IMR-90 (cell line): Measurements from ENCODE around the gene PYGB. TPM values are rescaled to one million over a fixed set of nuclear protein-coding genes. Genes with fewer than 3 reads are reported as not detected.

Experiments used
- ATAC-seq: fragments of 200-7000 bp; cut with Tn5 transposase; 2 replicates; pipeline ENCODE4 v1.9.1; 2020; ENCODE audit warnings: low read depth, mild to moderate bottlenecking, moderate library complexity
- BruUV-seq: library from RNA; stranded (reverse); fragments of 400-500 nt; replicated peaks from 2 replicates; lab custom pipeline; 2021; lab: Mats Ljungman, UMichigan
- CTCF ChIA-PET: fragments of 300-600 bp; formaldehyde crosslinking; extraction: SDS; loops from one replicate; lab custom pipeline; 2021; ENCODE audit warnings: antibody characterized with exemption; lab: Yijun Ruan, JAX
- POLR2A ChIA-PET: fragments of 300-600 bp; sonication (Branson Sonifier 250); formaldehyde crosslinking; loops from one replicate; lab custom pipeline; 2022; ENCODE audit warnings: antibody characterized with exemption; ENCODE audit not compliant: unreplicated experiment; lab: Charles Lee
- DNase-seq: peaks from one replicate; pipeline ENCODE4 v3.0.0; 2013
- H2AFZ ChIP-seq: replicated peaks from 2 replicates; pipeline ENCODE3; 2013; ENCODE audit warnings: low read length, mild to moderate bottlenecking; ENCODE audit not compliant: poor library complexity
- H2AK5ac ChIP-seq: 2 replicates; pipeline ENCODE4 v1.6.1; 2013; ENCODE audit warnings: low read depth, low read length, inconsistent platforms
- H2AK9ac ChIP-seq: replicated peaks from 2 replicates; pipeline ENCODE3; 2013; ENCODE audit warnings: mild to moderate bottlenecking, low read depth, low read length, moderate library complexity; ENCODE audit not compliant: poor library complexity
- H2BK120ac ChIP-seq: 2 replicates; pipeline ENCODE4 v1.6.1; 2013; ENCODE audit warnings: low read depth, low read length, inconsistent platforms
- H2BK15ac ChIP-seq: 3 replicates; pipeline ENCODE4 v1.6.1; 2013; ENCODE audit warnings: low read depth, low read length, inconsistent platforms
- H2BK20ac ChIP-seq: 2 replicates; pipeline ENCODE4 v1.6.1; 2013; ENCODE audit warnings: low read depth, mild to moderate bottlenecking, inconsistent platforms, low read length, moderate library complexity
- H2BK5ac ChIP-seq: 2 replicates; pipeline ENCODE4 v1.6.1; 2013; ENCODE audit warnings: mild to moderate bottlenecking, low read depth, low read length, inconsistent platforms; ENCODE audit not compliant: poor library complexity, severe bottlenecking
- H3K14ac ChIP-seq: replicated peaks from 2 replicates; pipeline ENCODE4 v1.6.1; 2013; ENCODE audit warnings: low read depth, low read length, inconsistent platforms
- H3K18ac ChIP-seq: 2 replicates; pipeline ENCODE4 v1.6.1; 2013; ENCODE audit warnings: low read depth, low read length, control low read depth
- H3K23ac ChIP-seq: 2 replicates; pipeline ENCODE4 v1.6.1; 2013; ENCODE audit warnings: low read depth, low read length, inconsistent platforms
- H3K27ac ChIP-seq: 2 replicates; pipeline ENCODE4 v1.5.1; 2013; ENCODE audit warnings: mild to moderate bottlenecking, control low read depth, low read length; ENCODE audit not compliant: insufficient read depth
- H3K27me3 ChIP-seq: 2 replicates; pipeline ENCODE4 v1.6.1; 2013; ENCODE audit warnings: low read length; ENCODE audit not compliant: control insufficient read depth, insufficient read depth
- H3K36me3 ChIP-seq: 2 replicates; pipeline ENCODE4 v1.6.1; 2013; ENCODE audit warnings: low read length, mixed read lengths; ENCODE audit not compliant: control insufficient read depth, insufficient read depth
- H3K4ac ChIP-seq: 2 replicates; pipeline ENCODE4 v1.6.1; 2013; ENCODE audit warnings: low read depth, low read length, inconsistent platforms
- H3K4me1 ChIP-seq: 2 replicates; pipeline ENCODE4 v1.6.1; 2013; ENCODE audit warnings: low read length, mixed read lengths; ENCODE audit not compliant: control insufficient read depth, insufficient read depth
- H3K4me2 ChIP-seq: 2 replicates; pipeline ENCODE4 v1.6.1; 2013; ENCODE audit warnings: low read depth, mild to moderate bottlenecking, control low read depth, low read length, moderate library complexity
- H3K4me3 ChIP-seq: 2 replicates; pipeline ENCODE4 v1.5.1; 2013; ENCODE audit warnings: low read depth, mild to moderate bottlenecking, control low read depth, low read length, moderate library complexity; ENCODE audit not compliant: insufficient read depth
- H3K56ac ChIP-seq: 2 replicates; pipeline ENCODE4 v1.6.1; 2013; ENCODE audit warnings: low read length, inconsistent platforms; ENCODE audit not compliant: insufficient read depth; ENCODE audit errors: extremely low read depth
- H3K79me1 ChIP-seq, 2 experiments: 2 replicates each; pipeline ENCODE4 v1.6.1; 2013; ENCODE audit warnings: low read length in 2 of 2, inconsistent platforms in 1 of 2, low read depth in 1 of 2
- H3K9ac ChIP-seq: 2 replicates; pipeline ENCODE4 v1.6.1; 2013; ENCODE audit warnings: low read depth, low read length, control low read depth
- H3K9me1 ChIP-seq: 2 replicates; pipeline ENCODE4 v1.6.1; 2013; ENCODE audit warnings: low read length, inconsistent platforms; ENCODE audit not compliant: insufficient read depth
- H3K9me3 ChIP-seq: 2 replicates; pipeline ENCODE4 v1.6.1; 2013; ENCODE audit warnings: low read length; ENCODE audit not compliant: control insufficient read depth, insufficient read depth
- H4K20me1 ChIP-seq: 2 replicates; pipeline ENCODE4 v1.6.1; 2013; ENCODE audit warnings: low read length, inconsistent platforms; ENCODE audit not compliant: insufficient read depth
- H4K5ac ChIP-seq: 2 replicates; pipeline ENCODE4 v1.6.1; 2013; ENCODE audit warnings: mild to moderate bottlenecking, low read depth, low read length, control low read depth
- H4K8ac ChIP-seq, 2 experiments: 2 replicates each; pipeline ENCODE4 v1.6.1; 2013; ENCODE audit warnings: low read depth in 2 of 2, low read length in 2 of 2, control low read depth in 1 of 2, inconsistent platforms in 1 of 2
- H4K91ac ChIP-seq: 2 replicates; pipeline ENCODE4 v1.6.1; 2013; ENCODE audit warnings: low read depth, low read length, inconsistent platforms; ENCODE audit not compliant: insufficient read depth
- MXI1 ChIP-seq: IDR thresholded peaks from 2 replicates; pipeline ENCODE4 v1.6.1; 2012; ENCODE audit warnings: low read depth, mild to moderate bottlenecking, low read length, moderate library complexity, borderline replicate concordance
- WGBS, 2 experiments: methylation state at CpG; one replicate each; pipeline versions ENCODE4 v1.1.5 to v1.1.7; 2013; ENCODE audit warnings: missing lambda C conversion rate in 2 of 2; ENCODE audit not compliant: insufficient read length in 1 of 2; ENCODE audit errors: extremely low coverage in 2 of 2; 5-methylcytosine and 5-hydroxymethylcytosine counted together
- dilution Hi-C: fragments of 300-500 bp; cut with HindIII; formaldehyde crosslinking; loops from one replicate; pipeline ENCODE4 v1.14.3; 2018; ENCODE audit warnings: low sequenced_read_pairs; ENCODE audit not compliant: unreplicated experiment
- in situ Hi-C: fragments of 300-500 bp; cut with MboI; formaldehyde crosslinking; loops from 3 replicates; pipeline ENCODE4 v1.14.3; 2019; ENCODE audit warnings: low sequenced_read_pairs, inconsistent platforms, mixed read lengths
- intact Hi-C: fragments of 100-400 bp; cut with micrococcal nuclease; formaldehyde crosslinking; loops from 2 replicates; pipeline ENCODE4 v1.10.0; 2022
- polyA plus RNA-seq, 3 experiments: library from polyadenylated mRNA; depleted of rRNA; stranded (reverse); fragments of >200 nt; gene quantifications; 2 replicates each; pipeline ENCODE4 v1.2.3, GENCODE V29; 2012; ENCODE audit warnings: low replicate concordance in 1 of 3
- total RNA-seq: library from RNA; depleted of rRNA; stranded (reverse); fragments of >200 nt; gene quantifications from 2 replicates; pipeline ENCODE4 v1.2.3, GENCODE V29; 2012
- TF ChIP-seq, protein P1 (sequence below): fragments of 150-350 bp; IDR thresholded peaks from 2 replicates; pipeline ENCODE4 v1.6.1; 2016; ENCODE audit warnings: low read depth, mild to moderate bottlenecking, low read length, moderate library complexity, borderline replicate concordance
- TF ChIP-seq, protein P2 (sequence below): fragments of 150-350 bp; IDR thresholded peaks from 2 replicates; pipeline ENCODE4 v1.6.1; 2017; ENCODE audit warnings: mild to moderate bottlenecking, antibody characterized with exemption, low read length, low read depth

Gene PYGB
- total and polyA plus RNA-seq, 2 of the 4 experiments (the other 2 are of a cell fraction): 72.4 to 83.1 TPM

DNA sequence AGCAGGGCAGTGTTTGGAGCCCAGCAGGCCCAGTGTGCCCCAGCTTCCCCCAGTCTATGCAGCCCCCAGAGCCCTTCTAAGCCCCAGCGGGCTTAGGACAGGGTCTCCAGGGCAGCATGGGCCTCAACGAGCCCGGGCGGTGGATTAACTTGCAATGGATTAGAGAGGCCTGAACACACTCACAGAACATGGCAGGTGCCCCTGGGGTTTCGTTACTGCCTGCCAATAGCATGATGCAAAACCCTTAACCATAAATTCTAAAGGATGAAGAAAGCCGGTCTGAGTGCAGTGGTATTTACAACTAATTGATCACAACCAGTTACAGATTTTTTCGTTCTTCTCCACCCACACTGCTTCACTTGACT, 33.5 kb upstream of the PYGB start:
- Histone ChIP-seq H3K9me1 (no peaks in the 10 kb centered on the region; the same call in 1 of the 2 replicates), H3K79me1 (peaks cover 3 to 10% of the 10 kb centered on the region in 2 experiments; a peak in 3 of 4 replicates), H3K56ac (no peak overlapping the region), H4K20me1 (no peaks in the 10 kb centered on the region), H2BK20ac (no peak overlapping the region), H3K36me3 (peaks cover 35% of the 10 kb centered on the region), H3K9ac (no peak overlapping the region), H3K14ac (no peak overlapping the region), H2AK9ac (no peak overlapping the region), H2BK15ac (no peak overlapping the region), H3K18ac (no peak overlapping the region), H2BK120ac (no peak overlapping the region), H3K27me3 (no peaks in the 10 kb centered on the region), H3K4me1 (no peaks in the 10 kb centered on the region), H3K27ac (no peak overlapping the region), H3K4me3 (no peak overlapping the region), H3K9me3 (no peaks in the 10 kb centered on the region), H2AFZ (no peak overlapping the region), H4K91ac (no peak overlapping the region), H3K4ac (no peak overlapping the region), H4K8ac (no peak overlapping the region), H3K23ac (no peak overlapping the region), H2BK5ac (no peak overlapping the region), H3K4me2 (no peak overlapping the region), H4K5ac (no peak overlapping the region), H2AK5ac (no peak overlapping the region)
- dilution Hi-C loops: no loop called here
- intact Hi-C loops: no loop called here
- in situ Hi-C loops: loop anchor here (10.0 kb wide), 2 partner anchors 50 to 170 kb away; no protein-coding TSS in a partner anchor
- DNase-seq (no peak), ATAC-seq (no peak)
- TF ChIP-seq, protein P1, sequence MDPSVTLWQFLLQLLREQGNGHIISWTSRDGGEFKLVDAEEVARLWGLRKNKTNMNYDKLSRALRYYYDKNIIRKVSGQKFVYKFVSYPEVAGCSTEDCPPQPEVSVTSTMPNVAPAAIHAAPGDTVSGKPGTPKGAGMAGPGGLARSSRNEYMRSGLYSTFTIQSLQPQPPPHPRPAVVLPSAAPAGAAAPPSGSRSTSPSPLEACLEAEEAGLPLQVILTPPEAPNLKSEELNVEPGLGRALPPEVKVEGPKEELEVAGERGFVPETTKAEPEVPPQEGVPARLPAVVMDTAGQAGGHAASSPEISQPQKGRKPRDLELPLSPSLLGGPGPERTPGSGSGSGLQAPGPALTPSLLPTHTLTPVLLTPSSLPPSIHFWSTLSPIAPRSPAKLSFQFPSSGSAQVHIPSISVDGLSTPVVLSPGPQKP: no peak
- TF ChIP-seq, protein P2, sequence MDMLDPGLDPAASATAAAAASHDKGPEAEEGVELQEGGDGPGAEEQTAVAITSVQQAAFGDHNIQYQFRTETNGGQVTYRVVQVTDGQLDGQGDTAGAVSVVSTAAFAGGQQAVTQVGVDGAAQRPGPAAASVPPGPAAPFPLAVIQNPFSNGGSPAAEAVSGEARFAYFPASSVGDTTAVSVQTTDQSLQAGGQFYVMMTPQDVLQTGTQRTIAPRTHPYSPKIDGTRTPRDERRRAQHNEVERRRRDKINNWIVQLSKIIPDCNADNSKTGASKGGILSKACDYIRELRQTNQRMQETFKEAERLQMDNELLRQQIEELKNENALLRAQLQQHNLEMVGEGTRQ: no peak
- no peak for TF ChIP-seq MXI1
- CTCF ChIA-PET: no interaction called here
- BruUV-seq: no TSS peak
- POLR2A ChIA-PET: no interaction called here
- WGBS, 2 experiments: no CpG with 5 or more reads among the region's 7 CpGs
